ENCODE results near the gene TMEM176A.

Gene TMEM176A

DNA sequence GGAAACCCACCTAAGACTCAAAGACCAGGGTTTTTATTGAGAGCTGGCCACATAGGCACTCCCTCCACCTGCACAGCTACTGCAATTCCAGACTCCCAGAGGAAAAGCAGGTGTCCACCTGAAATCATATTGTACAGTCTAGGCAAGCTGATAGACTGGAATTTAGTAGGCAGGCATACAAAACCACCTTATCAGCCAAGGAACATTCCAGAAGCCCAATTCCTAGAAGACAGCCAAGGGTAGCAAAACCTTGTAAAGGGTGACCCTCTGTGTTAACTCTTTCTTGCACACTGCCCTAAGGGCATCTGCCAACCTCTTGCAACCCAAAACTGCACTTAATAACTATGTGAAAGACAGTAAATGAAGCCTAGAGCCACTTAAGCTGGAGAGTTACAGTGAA lies 5.3 kb downstream of the TMEM176A start:
- TF ChIP-seq CEBPB (IDR thresholded peaks at IDR 0.05): no peak

DNA sequence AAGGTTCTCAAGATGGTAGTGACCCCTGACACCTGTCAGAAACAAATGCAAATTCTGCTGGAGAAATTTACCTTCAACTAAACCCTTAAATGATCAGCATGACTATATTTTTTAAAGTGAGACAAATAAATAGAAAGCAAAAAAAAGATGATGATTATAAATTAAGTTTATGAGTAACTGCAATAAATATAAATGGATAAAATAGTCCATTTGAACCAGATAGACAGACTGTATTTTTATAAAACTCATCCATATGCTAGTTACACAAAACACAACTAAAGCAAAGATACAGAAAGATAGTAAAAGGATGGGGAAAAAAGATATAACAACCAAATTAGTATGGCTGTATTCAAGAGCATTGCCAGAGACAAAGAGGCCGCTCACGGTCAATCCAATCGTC lies 5.9 kb downstream of the TMEM176A start:
- TF ChIP-seq TCF12 (IDR thresholded peaks at IDR 0.05; ENCODE audit: low read depth) (no peak), FOXM1 (IDR thresholded peaks at IDR 0.05; ENCODE audit: borderline replicate concordance, low read depth) (no peak), ZBTB7A (IDR thresholded peaks at IDR 0.05; ENCODE audit: low read depth) (no peak), TEAD4 (IDR thresholded peaks at IDR 0.05) (no peak), REST (IDR thresholded peaks at IDR 0.05; ENCODE audit: low read depth) (no peak), CEBPB (IDR thresholded peaks at IDR 0.05) (no peak), CREB1 (IDR thresholded peaks at IDR 0.05; ENCODE audit: low read depth) (no peak), RAD21 (IDR thresholded peaks at IDR 0.05; ENCODE audit: low read depth) (no peak), EP300 (IDR thresholded peaks at IDR 0.05; ENCODE audit: borderline replicate concordance) (no peak), EGR1 (IDR thresholded peaks at IDR 0.05) (no peak), YY1 (IDR thresholded peaks at IDR 0.05; ENCODE audit: low read depth) (no peak), TAF1 (IDR thresholded peaks at IDR 0.05; ENCODE audit: low read depth) (no peak), MAX (IDR thresholded peaks at IDR 0.05) (no peak), NFIC (IDR thresholded peaks at IDR 0.05) (no peak)
- TF ChIP-seq, protein P1, sequence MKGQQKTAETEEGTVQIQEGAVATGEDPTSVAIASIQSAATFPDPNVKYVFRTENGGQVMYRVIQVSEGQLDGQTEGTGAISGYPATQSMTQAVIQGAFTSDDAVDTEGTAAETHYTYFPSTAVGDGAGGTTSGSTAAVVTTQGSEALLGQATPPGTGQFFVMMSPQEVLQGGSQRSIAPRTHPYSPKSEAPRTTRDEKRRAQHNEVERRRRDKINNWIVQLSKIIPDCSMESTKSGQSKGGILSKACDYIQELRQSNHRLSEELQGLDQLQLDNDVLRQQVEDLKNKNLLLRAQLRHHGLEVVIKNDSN (IDR thresholded peaks at IDR 0.05): no peak

DNA sequence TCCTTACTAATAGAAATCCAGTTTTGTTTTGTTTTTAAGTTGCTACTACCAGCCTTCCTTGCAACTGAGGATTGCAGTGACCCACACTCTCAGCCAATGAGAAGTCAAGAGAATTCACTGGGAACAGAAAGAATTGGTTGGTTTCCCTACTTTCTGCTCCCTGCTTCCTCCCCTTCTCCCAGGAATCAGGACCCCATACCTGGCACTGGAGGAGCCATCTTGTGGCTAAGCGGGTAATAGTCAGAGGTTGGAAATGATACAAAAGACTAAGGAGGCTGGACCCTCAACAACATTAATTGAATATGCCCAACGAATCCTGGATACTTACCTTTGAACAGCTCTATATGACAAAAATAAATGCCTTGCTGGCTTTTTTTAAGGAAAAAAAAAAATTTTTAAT lies 6.3 kb downstream of the TMEM176A start:
- no peak for TF ChIP-seq TEAD4 (IDR thresholded peaks at IDR 0.05)
- TF ChIP-seq ZBTB7A (IDR thresholded peaks at IDR 0.05; ENCODE audit: low read depth): no peak
- no peak for TF ChIP-seq TCF12 (IDR thresholded peaks at IDR 0.05; ENCODE audit: low read depth)
- TF ChIP-seq REST (IDR thresholded peaks at IDR 0.05; ENCODE audit: low read depth): no peak
- TF ChIP-seq MAX (IDR thresholded peaks at IDR 0.05): no peak
- no peak for TF ChIP-seq TAF1 (IDR thresholded peaks at IDR 0.05; ENCODE audit: low read depth)
- TF ChIP-seq NFIC (IDR thresholded peaks at IDR 0.05): no peak
- TF ChIP-seq RAD21 (IDR thresholded peaks at IDR 0.05; ENCODE audit: low read depth): no peak
- TF ChIP-seq FOXM1 (IDR thresholded peaks at IDR 0.05; ENCODE audit: borderline replicate concordance, low read depth): no peak
- TF ChIP-seq EP300 (IDR thresholded peaks at IDR 0.05; ENCODE audit: borderline replicate concordance): no peak
- no peak for TF ChIP-seq CEBPB (IDR thresholded peaks at IDR 0.05)
- no peak for TF ChIP-seq YY1 (IDR thresholded peaks at IDR 0.05; ENCODE audit: low read depth)
- TF ChIP-seq CREB1 (IDR thresholded peaks at IDR 0.05; ENCODE audit: low read depth): no peak
- TF ChIP-seq, protein P1 (IDR thresholded peaks at IDR 0.05): no peak
- TF ChIP-seq EGR1 (IDR thresholded peaks at IDR 0.05): no peak

DNA sequence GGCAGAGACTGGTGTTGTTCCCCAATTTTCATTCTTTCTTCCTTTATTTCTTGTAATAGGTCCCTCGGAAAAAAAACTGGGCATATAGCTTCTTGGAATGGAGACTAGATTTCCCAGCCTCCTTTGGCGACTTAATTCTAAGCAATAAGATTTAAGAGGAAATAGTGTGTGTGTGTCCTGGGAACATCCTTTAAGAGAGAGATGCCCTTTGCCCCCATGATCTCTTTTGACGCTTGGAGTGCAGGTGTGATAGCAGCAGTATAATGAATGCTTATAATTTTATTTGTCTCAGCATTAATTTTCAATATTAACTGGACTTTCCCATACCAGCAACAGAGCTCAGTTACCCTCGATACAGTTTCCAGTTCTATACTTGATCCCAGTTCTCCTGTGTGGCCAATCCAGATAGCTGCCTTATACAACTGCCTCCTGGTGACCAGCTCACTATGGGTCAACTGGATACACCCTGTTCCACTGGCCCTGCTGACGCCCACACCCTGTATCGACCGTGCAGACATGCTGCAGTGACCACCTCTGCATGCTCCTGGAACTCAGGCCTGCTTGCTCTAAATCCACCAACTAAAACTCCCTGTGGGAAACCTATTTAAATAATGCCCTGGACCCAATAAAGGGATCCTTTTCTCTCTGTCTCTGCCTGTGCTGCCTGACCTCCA lies 13.9 kb downstream of the TMEM176A start:
- TF ChIP-seq ZBTB7A (IDR thresholded peaks at IDR 0.05; ENCODE audit: low read depth) (no peak), CEBPB (IDR thresholded peaks at IDR 0.05) (no peak), TEAD4 (IDR thresholded peaks at IDR 0.05) (no peak), YY1 (IDR thresholded peaks at IDR 0.05; ENCODE audit: low read depth) (no peak), FOXM1 (IDR thresholded peaks at IDR 0.05; ENCODE audit: borderline replicate concordance, low read depth) (no peak), TAF1 (IDR thresholded peaks at IDR 0.05; ENCODE audit: low read depth) (no peak), TCF12 (IDR thresholded peaks at IDR 0.05; ENCODE audit: low read depth) (no peak), EP300 (IDR thresholded peaks at IDR 0.05; ENCODE audit: borderline replicate concordance) (no peak), RAD21 (IDR thresholded peaks at IDR 0.05; ENCODE audit: low read depth) (no peak), EGR1 (IDR thresholded peaks at IDR 0.05) (no peak), MAX (IDR thresholded peaks at IDR 0.05) (no peak), NFIC (IDR thresholded peaks at IDR 0.05) (no peak), CREB1 (IDR thresholded peaks at IDR 0.05; ENCODE audit: low read depth) (no peak), REST (IDR thresholded peaks at IDR 0.05; ENCODE audit: low read depth) (no peak)
- TF ChIP-seq, protein P1 (IDR thresholded peaks at IDR 0.05): no peak
